EL (cell line): ENCODE results near the gene TLR10.
A peak's percentile ranks its signal among the peaks of the same experiment; 100 is the strongest.
"Not testable (repeated sequence)": the region's sequence is repeated elsewhere in the genome, so short reads cannot be mapped to it uniquely, and the experiment has no call there.

Source experiments
- DNase-seq: peaks from one replicate; pipeline ENCODE4 v3.0.0-alpha.2; 2016

The TLR10 gene

DNA sequence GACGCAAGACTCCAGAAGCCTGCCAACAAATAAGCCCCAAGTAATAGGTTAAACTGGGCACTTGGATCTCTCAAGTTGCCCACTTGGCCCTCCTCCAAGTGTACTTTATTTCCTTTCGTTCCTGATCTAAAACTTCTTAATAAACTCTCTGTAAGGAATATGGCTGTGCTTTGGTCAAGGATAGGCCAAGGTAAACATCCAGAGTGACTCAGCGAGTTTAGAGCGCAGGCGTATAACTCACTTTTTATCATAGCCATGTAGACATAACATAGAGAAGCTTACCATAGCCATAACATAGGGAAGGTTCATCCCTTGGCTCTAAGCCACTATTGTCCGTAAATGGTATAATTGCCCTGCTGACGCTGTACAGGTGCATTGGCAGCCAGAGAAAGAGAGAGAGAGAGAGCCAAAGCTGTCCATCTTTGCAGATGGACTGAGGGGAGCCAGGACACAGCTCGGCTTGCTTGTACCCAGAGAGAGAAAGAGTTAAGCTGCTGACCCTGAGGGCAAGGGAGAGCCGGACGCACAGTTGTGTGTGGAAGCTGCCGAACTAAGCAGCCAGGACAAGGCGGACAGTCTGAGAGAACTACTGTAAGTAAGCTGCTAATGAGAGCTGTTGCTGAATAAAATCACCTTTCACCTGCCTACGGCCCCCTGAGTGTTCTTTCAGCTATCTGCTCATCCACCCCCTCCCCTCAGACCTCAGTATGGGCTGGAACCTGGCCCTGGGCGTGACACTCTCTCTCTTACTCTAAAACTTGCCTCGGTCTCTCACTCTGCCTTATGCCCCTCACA, 20.0 kb upstream of the TLR10 start:
- no peak for DNase-seq

DNA sequence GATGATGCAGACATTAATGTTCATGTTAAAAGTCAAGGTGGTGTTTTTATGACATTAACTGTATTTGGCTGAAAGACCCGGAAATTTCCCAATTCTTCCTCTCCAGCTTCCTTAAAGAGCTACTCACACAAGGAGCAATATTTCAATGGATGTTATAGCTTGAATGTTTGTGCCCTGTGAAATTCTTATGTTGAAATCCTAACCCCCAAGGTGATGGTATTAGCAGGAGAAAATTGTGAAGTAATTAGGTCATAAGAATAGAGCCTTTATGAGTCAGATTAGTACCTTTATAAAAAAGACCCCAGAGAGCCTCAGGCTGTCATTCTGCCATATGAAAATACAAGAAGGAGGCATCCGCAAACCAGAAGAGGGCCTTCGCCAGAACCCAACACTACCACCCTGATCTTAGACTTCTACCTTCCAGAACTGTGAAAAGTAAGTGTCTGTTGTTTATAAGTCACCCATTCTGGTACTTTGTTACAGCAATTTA, 18.2 kb upstream of the TLR10 start:
- DNase-seq: no peak

DNA sequence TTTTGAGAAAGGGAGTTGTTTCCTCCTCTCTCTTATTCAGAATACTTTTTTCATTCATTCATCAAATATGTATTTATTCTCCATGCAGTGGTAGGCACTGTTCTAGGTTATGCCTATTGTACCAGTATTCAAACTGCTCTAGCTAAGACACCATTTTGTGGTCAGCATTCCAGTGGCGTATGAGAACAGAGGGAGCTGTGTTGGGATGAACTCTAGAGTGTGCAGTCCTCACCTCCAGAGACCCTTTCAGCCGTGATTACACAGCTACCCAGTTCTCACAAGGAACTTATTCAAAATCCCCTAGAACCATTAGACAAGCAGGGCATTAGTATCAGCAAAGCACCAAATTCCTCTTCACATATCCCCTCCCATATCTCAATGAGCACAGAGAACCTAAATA, 17.6 kb upstream of the TLR10 start:
- DNase-seq: no peak

DNA sequence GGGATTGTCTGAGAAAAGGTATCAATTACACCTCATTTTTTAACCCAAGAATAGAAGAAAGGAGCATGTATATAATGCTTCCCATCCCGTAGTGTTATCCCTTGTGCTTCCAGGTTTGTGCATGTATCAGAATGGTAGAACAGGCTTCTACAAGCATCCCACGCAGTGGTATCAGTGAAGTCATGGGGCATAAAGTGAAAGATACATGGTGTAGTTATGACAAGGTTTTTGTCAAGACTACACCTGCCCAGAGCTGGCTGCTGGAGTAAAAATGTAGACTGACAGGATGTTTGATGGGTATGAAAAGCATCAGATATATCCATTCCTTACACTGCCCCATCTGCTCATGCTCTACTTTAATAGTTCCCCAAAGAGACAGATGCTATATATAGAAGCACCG, 12.3 kb upstream of the TLR10 start:
- DNase-seq: no peak

DNA sequence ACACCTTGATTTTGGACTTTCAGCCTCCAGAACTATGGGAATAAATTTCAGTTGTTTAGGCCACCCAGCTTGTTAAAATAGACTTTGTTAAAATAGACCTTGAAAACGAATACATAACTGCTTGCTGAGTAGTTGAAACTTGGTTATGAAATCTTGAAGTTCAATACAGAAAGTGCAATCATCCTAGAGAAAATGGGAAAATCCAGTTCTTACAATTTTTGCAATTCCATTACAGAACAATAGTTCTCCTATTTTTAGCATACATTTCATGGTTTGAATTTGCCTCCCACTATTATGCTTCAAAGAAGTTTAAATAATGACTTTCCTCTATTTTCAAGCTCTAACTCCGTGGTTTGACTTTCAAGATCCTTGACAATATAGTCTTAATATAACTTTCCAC, 11.3 kb upstream of the TLR10 start:
- no peak for DNase-seq

DNA sequence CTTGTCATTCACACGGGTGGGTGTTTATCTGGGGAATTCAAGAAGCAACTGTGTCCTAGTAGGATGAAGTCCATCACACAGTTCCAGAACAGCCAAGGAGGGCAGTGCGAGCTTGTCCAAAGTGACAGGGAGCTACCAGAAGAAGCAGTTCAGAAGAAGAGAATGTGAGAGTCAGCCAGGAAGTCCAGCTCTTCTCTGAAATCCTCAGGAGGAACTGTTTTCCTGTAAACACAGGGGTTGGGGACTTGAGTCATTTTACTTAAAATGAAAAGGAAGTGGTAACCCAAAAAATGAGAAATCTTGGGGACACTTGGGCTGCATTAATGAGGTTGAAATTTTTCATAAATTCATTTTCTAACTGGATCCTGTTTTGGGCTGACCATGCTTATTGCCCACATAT, 8.2 kb upstream of the TLR10 start:
- DNase-seq: no peak

DNA sequence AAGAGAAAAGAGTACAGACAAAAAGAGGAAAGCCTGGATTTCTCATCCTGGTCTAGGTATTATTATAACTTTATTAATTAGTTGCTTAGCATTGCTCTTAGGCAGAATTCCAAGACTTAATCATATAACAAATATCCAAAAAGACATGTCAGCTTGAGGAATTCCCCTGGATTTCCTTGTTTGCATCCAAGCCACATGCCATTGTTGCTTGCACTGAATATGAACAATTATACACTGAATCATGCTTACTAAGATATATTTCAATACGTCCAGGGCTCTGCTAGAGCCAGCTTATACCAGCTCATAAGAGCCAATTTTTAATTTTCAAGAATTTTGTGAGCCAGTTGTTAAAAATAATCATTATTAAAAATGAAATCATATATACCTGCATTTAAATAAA, 5.5 kb upstream of the TLR10 start:
- DNase-seq: peak; percentile 40

DNA sequence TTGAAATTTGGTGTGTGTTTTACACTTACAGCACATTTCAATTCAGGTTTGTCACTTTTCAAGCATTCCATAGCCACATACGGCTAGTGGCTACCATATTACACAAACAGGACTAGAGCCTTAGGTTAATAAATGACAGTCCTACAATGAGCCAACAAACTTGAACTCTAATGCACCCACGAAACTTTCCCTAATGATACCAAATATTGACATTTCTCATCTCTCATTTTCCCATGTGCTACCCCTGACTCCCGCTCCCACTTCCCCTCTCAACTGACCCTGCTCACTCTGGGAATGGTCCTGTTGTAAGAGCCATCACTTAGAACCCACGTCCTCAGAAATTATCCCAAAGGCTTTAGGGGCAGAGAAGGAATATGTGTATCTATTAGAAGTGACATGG, 4.9 kb upstream of the TLR10 start:
- no peak for DNase-seq

DNA sequence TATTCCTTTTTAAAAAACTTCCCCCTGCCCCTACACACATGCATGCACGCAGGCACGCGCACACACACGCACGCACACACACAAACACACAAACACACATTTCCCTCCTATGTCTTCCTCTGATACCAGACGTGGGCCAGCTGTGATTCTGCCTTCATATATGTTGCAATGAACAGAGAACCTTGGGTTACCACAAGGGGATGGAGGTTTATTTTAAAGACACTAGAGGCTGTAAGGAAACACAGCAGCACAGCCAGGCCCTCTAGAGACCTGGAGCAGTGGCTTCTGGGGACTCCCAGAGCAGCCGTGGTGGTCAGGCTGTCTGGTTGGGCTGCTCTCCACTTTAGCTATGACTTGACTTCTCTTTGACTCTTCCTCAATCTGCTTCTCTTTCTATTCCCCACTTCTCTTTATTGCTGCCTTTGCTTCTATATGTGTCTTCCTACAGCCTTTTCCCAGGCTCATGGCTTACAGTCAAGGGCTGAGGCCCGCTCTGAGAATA, 3.2 kb upstream of the TLR10 start:
- DNase-seq: no peak

DNA sequence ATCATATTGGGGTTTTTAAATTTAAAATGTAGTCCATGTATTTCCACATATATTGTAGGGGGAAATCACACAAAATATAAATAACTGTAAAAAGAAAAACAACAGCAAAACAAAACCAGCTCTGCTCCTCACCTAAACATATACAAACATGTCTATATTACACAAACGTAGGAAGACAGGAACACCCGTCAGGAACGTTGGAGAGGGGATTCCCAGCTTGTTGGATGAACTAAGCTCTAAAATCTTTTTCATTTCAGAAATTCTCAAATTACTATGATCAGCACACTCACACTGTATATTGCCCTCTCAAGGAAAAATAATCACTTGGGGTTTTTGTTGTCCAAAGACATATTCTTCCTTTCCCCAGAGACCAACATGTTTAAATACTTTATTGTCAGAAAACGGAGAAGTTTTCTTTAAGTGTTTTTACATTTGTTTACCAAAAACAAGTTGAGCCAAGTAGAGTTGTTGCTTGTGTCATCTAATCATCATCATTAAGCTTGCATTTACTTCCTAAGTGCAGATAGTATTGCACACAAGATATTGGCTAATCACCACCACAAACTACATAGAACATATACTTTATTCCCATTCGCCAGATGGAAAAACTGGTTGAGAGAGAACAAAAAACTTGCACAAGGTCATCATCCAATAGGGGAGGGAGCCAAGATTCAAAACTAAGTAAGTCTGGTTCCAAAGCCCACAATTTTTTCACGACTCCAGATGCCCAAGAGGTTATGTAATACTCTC, 2.4 kb upstream of the TLR10 start:
- DNase-seq: no peak

DNA sequence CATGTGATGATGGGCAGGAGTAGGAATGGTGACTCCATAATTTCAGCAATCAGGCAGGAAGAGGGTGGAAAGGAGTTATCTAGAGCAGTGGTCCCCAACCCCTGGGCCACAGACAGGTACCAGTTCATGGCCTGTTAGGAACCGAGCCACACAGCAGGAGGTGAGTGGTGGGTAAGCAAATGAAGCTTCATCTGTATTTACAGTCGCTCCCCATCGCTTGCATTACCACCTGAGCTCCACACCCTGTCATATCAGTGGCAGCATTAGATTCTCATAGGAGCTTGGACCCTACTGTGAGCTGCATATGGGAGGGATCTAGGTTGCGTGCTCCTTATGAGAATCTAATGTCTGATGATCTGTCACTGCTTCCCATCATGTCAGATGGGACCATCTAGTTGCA, 1.4 kb upstream of the TLR10 start:
- no peak for DNase-seq

DNA sequence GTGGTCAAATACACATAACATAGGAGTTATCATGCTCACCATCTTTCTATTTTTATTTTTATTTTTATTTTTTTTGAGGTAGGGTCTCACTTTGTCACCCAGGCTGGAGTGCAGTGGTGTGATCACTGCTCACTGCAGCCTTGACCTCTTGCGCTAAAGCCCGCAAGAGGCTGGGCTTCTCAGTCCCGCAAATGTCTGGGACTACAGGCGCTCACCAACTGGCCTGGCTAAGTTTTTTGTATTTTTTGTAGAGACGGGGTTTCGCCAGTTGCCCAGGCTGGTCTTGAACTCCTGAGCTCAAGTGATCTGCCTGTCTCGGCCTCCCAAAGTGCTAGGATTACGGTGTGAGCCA, 295 bp upstream of the TLR10 start:
- DNase-seq: no peak

DNA sequence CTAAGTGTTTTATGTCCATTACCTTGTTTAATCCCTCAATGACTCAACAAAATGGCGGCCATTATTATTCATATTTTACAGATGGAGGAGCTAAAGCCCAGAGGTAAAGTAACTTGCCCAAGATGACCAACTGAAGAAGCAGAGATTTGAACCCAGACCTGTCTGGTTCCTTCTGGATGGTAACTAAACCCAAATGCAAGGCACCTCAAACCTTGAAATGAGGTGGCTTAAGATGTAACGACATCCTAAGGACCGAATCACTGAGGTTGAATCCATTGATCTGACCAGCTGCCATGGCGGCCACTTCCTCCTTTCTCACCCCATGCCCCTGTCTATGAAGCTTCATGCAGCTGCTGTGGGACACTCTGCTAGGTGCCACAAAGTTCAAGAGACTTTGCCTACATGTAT, 932 bp downstream of the TLR10 start:
- no peak for DNase-seq

DNA sequence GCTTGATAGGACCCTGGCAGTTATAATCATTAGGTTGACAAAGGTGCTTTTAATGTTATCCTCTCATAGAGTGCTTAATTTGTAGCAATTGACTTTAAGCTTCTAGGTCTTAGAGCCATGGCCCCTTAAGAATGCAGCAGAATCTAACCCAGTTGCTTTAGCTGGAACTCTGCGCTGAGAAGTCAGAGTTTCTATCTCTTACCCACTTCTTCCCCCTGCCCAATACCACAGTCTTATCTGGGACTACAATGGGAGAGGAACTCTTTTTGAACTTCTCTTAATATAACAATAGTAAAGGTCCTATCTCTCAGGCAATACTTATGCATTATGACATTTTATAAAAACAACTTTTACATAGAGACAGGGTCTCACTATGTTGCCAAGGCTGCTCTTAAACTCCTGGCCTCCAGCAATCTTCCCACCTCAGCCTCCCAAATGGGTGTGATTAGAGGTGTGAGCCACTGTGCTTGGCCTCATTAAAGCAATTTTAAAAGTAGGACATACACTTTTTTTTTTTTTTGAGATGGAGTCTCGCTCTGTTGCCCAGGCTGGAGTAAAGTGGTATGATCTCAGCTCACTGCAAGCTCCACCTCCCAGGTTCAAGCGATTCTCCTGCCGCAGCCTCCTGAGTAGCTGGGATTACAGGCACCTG, 1.8 kb downstream of the TLR10 start:
- no peak for DNase-seq

DNA sequence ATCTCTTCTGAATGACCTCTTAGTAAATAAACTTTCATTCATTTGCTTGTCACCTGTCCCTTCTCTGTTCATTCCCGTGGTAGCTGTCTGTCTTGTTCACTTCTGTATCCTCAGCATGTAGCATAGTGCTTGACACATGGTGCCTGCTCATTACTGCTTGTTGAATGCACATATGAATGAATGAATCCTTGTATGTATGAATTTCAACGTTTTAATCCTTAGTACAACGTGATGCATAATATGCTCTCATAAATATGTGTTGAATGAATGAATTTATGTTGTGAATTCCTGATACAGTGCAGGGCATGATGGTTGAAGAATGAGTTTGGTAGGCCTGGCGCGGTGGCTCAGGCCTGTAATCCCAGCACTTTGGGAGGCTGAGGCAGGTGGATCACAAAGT, 3.0 kb downstream of the TLR10 start:
- DNase-seq: no peak

DNA sequence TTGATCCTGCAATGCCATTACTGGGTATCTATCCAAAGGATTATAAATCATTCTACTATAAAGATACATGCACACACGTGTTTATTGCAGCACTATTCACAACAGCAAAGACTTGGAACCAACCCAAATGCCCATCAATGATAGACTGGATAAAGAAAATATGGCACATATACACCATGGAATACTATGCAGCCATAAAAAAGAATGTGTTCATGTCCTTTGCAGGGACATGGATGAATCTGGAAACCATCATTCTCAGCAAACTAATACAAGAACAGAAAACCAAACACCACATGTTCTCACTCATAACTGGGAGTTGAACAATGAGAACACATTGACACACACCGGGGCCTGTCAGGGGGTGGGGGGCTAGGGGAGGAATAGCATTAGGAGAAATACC, 4.9 kb downstream of the TLR10 start:
- not testable (repeated sequence) for DNase-seq

DNA sequence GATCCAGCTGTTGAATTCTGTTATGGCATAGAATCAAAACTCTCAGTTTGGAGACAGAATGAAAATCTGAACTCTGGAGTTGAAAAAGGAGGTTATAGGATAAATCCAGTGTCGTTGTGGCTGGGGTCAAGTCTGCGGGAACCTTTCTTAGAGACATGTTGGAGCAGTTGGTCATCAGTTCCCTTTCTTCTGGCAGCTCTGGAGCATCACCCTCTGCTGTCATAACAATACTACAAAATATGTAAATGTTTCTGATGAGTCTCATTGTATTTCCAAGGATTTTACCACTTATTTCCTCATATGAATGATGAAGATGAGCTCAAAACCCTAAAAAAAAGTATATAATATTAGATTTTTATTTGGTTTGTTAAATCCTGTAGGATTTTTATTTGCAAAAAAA, 7.5 kb downstream of the TLR10 start:
- DNase-seq: no peak

DNA sequence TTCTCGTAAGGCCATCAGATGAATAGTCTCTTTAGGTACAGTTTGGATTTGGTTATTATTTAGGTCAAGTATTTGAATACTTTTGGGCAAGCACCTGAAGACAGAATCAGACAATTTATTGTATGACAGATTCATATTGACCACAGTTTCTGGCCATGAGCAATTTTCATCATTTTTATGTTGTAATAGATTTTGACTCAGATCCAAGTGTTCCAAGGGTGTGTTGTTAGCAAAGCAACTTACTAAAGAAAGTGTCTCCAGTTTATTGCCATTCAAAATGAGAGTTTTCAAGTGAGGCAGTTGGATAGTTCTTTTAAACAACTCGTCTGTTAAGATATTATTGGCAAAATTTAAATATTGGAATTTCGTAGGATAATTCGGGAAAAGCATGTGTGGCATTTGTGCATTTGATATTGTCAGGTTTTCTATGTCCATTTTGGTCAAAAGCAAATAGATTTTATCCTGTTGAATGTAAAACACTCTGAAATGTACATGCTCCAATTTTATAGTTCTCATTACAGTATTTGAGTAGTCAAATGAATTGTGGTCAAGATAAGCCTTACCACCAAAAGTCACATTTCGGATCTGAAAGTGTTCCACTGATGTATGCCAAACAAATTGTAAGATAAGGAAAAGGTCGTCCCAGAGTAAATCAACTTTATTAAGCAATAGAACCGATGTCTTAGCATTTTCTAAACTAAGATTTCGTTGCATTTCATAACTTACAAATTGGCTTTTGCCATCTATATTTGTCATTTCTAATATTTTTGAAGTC, 8.4 kb downstream of the TLR10 start:
- DNase-seq: no peak

DNA sequence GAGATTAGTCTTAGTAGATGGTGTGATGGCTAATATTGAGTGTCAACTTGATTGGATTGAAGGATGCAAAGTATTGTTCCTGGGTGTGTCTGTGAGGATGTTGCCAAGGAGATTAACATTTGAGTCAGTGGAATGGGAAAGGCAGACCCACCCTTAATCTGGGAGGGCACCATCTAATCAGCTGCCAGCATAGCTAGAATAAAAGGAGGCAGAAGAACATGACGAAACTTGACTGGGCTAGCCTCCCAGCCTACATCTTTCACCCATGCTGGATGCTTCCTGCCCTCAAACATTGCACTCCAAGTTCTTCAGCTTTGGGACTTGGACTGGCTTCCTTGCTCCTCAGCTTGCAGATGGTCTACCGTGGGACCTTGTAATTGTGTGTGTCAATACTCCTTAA, 12.5 kb downstream of the TLR10 start:
- not testable (repeated sequence) for DNase-seq

DNA sequence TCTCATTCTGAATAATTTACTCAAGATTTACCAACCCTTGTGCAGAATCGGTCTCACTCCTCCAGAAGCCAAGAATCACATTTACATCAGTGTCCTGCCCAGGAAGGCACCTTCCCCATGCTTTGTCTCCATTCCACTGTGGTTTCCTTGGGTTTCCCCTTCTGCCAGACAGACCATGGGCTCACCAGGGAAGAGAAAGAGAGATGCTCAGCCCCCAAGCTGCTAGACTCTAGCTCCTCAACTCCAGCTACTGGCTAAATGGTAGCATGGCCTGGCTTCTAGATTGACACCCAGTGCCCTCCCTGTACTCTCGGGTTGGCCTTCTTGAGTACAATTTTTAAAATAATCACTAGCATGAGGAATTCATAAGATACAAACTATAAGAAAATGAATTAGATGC, 12.9 kb downstream of the TLR10 start:
- DNase-seq: no peak

DNA sequence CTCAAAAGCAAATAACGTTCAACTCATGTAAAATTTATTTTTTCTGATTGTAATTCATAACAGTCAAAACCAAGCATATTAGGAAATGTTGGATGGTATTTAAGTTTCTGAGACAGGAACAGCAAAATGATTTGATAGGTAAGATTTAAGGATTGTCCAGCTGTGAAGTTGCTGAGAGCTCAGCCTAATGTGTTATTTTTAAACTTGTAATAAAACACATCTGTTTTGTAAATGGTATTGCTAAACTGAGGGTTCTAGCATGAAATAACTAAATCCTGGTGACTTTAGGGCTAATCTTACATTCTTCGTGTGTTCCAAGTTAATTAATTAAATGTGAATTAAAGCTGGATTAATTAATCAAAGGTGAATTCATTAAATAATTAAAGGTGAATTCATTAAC, 13.3 kb downstream of the TLR10 start:
- DNase-seq: no peak

DNA sequence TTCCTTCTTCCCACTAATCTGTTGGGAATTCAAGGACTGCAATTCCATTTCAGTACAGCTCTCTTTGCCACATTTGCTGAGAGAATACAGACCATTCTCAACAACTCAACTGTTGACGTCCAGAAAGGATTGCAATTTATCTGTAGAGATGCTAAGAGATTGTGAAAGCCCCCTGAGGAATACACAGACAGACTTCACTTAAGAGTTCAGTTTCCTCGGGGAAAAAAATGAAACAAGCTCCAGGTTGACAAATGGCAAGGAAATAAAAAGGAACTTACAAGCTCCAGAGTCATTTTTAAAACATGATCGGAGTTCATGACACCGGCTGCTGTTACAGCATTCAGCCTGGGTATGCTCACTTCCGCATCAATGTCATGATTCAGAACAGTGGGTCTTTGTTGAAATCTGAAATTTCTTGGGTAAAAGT, 13.8 kb downstream of the TLR10 start:
- DNase-seq: no peak

DNA sequence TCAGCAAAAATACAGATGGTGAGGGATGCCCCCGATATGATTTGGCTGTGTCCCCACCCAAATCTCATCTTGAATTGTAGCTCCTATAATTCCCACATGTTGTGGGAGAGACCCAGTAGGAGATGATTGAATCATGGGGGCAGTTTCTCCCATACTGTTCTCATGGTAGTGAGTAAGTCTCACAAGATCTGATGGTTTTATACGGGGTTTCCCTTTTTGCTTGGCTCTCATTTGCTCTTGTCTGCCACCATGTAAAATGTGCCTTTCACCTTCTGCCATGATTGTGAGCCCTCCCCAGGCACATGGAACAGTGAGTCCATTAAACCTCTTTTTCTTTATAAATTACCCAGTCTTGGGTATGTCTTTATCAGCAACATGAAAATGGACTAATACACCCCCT, 15.8 kb downstream of the TLR10 start:
- DNase-seq: not testable (repeated sequence)
